HFF-Myc (cell line): ENCODE measurements around the gene C19orf81.

Experiments used
- DNase-seq: peaks from one replicate; pipeline ENCODE4 v3.0.0-alpha.2; 2011; ENCODE audit warnings: low read depth; ENCODE audit errors: extremely low read depth
- H3K4me3 ChIP-seq: replicated peaks from 2 replicates; pipeline ENCODE4 v1.5.1; 2011; ENCODE audit warnings: low read depth, mild to moderate bottlenecking, control low read depth, low read length
- TF ChIP-seq, protein P1 (sequence below): IDR thresholded peaks from 2 replicates; pipeline ENCODE4 v1.5.1; 2012; ENCODE audit warnings: mild to moderate bottlenecking, low read depth, low read length, control low read depth; ENCODE audit errors: missing control alignments

The C19orf81 gene

DNA sequence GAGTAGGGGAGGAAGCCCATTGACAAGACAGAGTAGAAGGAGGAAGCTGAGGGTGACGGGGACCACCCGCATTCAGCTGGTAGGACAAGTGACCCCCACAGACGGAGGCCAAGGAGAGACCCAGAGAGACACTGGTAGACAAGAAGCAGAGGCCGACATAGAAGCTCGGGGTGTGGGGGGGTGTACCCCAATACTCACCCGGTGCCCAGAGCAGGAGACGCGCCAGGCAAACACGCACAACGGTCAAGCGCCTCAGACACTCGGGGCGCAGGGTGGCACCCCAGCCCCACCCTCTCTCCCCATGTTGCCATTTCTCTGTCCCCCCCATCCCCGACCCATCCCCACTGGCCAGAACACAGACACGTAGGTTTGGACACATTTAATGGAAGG is 46.8 kb downstream of the C19orf81 start:
- no peak for DNase-seq
- TF ChIP-seq, protein P1, sequence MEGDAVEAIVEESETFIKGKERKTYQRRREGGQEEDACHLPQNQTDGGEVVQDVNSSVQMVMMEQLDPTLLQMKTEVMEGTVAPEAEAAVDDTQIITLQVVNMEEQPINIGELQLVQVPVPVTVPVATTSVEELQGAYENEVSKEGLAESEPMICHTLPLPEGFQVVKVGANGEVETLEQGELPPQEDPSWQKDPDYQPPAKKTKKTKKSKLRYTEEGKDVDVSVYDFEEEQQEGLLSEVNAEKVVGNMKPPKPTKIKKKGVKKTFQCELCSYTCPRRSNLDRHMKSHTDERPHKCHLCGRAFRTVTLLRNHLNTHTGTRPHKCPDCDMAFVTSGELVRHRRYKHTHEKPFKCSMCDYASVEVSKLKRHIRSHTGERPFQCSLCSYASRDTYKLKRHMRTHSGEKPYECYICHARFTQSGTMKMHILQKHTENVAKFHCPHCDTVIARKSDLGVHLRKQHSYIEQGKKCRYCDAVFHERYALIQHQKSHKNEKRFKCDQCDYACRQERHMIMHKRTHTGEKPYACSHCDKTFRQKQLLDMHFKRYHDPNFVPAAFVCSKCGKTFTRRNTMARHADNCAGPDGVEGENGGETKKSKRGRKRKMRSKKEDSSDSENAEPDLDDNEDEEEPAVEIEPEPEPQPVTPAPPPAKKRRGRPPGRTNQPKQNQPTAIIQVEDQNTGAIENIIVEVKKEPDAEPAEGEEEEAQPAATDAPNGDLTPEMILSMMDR = no peak
- no peak overlapping the region for H3K4me3 ChIP-seq

DNA sequence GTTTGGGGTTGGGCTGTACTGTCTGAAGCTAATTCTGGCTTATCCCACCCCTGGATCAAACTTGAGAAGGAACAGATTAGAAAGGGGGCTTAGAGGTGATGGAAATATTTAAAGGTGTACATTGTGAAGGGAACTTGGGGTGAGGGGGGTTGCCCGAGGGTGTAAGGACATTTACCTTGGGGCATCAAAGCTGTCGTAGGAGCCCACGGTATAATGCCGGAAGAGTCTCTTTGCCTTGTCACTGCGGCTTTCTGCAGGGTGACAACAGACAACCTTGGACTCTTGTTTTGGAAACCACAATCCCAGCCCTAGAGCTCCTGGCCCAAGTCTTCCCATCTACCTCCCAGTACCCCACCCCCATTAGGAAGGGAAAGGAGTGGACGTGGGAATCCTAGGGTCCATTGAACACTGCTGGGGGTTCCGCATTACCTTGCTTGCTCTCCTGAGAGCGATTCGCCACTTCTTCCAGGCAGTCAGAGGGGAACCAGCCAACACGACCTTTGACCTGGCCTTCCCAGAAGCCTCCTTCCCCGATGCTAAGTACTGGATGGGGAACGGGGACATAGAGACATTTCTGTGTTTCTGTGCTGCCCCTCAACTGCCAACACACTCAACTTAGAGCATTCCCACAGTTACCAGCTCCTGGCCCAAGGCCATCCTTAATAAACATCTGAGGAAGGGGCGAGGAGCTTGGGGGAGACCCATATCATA is 48.3 kb downstream of the C19orf81 start:
- no peak overlapping the region for H3K4me3 ChIP-seq
- TF ChIP-seq, protein P1 = no peak
- no peak for DNase-seq

DNA sequence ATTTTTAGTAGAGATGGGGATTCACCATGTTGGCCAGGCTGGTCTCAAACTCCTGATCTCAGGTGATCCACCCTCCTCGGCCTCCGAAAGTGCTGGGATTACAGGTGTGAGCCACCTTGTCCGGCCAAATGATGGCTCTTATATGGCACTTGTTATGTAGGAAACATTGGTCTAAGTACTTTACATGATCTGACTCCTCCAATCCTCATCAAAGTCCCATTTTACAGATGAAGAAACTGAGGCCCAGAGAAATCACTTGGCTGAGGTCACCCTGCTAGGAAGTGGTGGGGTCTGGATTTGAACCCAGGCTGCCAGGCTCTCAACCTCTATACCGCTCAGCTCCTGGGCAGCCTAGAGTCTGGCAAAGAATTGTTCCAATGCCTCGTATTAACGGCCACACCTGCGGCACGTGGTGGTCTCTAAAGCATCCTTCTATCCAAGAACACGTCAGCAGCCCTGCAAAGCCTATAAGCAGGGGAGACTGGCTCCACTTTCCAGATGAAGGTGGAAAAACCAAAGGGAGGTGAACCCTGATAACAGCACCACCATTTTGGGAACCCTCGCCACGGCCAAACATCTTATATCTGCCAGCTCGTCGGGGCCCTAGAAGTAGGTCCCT is 52.2 kb downstream of the C19orf81 start:
- no peak overlapping the region for H3K4me3 ChIP-seq
- TF ChIP-seq, protein P1 = no peak
- DNase-seq = no peak

DNA sequence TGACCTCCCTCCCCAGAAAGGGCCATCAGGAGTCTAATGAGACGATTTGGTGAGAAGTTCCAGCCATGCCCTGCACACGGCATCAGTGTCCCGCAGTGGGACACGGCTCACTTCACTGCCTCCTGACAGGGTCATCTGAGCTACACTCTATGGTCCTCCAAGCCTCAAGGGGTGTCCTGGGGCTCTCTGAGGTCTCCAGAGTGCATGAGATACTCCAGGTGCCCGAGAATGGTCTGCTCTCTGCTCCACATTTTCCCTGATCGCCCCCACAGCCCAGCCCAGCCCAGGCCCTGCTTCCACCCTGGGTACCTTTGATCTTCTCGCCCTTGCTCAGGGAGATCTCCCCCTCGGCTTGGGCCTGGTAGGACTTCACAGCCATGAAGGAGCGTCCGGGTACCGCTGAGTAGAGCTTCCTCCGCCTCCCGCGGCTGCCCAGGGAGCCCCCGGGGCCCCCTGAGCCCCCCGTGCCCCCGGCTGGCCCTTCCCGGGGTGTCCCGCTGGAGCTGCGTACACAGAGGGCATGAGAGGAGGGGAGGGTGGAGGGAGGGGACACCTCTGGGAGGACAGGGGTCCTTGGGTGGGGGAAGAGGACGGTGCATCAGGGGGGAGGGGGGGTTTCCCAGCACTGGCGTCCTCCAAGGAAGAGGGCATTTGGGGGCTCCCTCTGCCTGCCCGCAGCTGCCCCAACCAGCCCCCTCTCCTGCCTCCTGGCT is 53.1 kb downstream of the C19orf81 start:
- DNase-seq = no peak
- TF ChIP-seq, protein P1 = no peak

DNA sequence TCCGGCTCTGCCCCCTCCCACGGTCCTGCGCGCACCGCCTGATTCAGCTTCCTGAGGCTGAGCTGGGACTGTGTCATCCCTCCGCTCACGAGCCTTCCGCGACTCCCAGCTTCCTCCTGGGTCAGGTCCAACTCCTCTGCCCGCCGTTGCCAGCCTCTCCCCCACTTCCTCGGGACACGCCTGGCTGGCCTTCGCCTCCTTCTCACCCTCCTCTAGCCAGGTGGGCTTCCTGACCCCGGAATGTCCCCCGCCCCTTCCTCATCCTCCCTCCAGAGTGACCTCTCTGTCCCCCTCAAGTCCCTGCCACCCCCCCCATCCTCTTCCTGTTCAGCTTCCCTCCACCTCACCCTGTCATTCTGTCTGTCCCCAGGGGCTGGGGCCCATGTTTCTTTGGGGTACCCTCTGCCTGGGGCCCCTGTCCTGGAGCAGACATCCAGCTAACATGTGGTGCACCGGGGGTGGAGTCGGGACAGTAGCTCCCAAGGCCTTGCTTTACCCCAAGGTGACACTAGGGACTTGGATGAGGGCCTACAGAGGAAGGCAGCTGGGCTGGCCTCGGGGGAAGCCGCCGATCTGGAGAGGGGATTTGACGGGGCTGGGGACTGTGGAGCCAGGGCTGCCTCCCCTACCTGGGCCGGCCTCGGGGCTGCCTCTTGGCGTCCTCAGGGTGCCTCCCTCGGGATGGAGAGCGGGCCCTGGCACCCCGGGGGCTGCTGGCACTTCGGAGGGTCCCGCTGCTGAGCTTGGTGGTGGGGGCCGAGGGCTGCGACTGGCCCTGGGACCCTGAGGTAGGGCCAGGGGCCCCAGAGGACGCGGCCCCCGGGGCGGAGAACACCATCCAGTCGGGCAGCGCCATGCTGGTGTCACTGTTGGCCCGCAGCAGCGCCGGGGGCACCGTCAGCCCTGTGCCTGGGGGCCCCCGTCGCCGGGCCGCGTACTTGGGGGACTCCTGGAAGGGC is 53.9 kb downstream of the C19orf81 start:
- DNase-seq = no peak
- TF ChIP-seq, protein P1 = no peak
- H3K4me3 ChIP-seq = no peak overlapping the region

More for the DNA sequence above, 53.1 kb downstream of the C19orf81 start:
- H3K4me3 ChIP-seq = no peak overlapping the region
